ENCODE measurements around the gene KIF4B. TPM values are rescaled to one million over a fixed set of nuclear protein-coding genes. Genes with fewer than 3 reads are reported as not detected.
"Not testable (repeated sequence)": the region's sequence is repeated elsewhere in the genome, so short reads cannot be mapped to it uniquely, and the experiment has no call there.

KIF4B gene
- total and polyA plus RNA-seq, 7 donors: 0.01 to 0.16 TPM; not detected in 5

- Histone ChIP-seq H3K4me3 (no peak overlapping the region), H3K9me3 (no peaks in the 10 kb centered on the region), H3K27me3 (no peaks in the 10 kb centered on the region), H3K27ac (no peak overlapping the region), H3K36me3 (no peaks in the 10 kb centered on the region), H3K4me1 (peaks cover 0 to 5% (median 2%) of the 10 kb centered on the region in 4 donors)
- DNase-seq: no peak
- 83 to 87% methylated on average over 11 of the region's 11 CpGs for WGBS, 2 donors
- intact Hi-C loops (cut with DNase I): no loop called here
- TF ChIP-seq POLR2A (IDR thresholded peaks at IDR 0.05): no peak
- TF ChIP-seq, protein P1, sequence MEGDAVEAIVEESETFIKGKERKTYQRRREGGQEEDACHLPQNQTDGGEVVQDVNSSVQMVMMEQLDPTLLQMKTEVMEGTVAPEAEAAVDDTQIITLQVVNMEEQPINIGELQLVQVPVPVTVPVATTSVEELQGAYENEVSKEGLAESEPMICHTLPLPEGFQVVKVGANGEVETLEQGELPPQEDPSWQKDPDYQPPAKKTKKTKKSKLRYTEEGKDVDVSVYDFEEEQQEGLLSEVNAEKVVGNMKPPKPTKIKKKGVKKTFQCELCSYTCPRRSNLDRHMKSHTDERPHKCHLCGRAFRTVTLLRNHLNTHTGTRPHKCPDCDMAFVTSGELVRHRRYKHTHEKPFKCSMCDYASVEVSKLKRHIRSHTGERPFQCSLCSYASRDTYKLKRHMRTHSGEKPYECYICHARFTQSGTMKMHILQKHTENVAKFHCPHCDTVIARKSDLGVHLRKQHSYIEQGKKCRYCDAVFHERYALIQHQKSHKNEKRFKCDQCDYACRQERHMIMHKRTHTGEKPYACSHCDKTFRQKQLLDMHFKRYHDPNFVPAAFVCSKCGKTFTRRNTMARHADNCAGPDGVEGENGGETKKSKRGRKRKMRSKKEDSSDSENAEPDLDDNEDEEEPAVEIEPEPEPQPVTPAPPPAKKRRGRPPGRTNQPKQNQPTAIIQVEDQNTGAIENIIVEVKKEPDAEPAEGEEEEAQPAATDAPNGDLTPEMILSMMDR (IDR thresholded peaks at IDR 0.05): peak in 1 of 4 experiments; percentile 23
Measured at GRCh38 chr5:155004138-155004744, 9.3 kb upstream of the KIF4B start.

DNA sequence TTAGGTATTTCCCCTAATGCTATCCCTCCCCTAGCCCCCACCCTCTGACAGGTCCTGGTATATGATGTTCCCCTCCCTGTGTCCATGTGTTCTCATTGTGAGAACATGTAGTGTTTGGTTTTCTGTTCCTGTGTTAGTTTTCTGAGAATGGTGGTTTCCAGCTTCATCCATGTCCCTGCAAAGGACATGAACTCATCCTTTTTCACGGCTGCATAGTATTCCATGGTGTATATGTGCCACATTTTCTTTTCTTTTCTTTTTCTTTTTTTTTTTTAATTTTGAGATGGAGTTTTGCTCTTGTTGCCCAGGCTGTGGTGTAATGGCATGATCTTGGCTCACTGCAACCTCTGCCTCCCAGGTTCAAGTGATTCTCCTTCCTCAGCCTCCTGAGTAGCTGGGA is 7.3 kb upstream of the KIF4B start:
- H3K9me3 ChIP-seq; intact Hi-C loops (cut with DNase I); H3K4me1 ChIP-seq; H3K27me3 ChIP-seq; H3K27ac ChIP-seq; DNase-seq; H3K36me3 ChIP-seq; H3K4me3 ChIP-seq: not testable (repeated sequence)
- WGBS, 2 donors: 94 to 95% methylated on average over 1 of the region's 1 CpG

- intact Hi-C loops (cut with DNase I): no loop called here
- Histone ChIP-seq H3K27ac (no peak overlapping the region), H3K9me3 (no peaks in the 10 kb centered on the region), H3K36me3 (no peaks in the 10 kb centered on the region), H3K4me3 (no peak overlapping the region), H3K27me3 (no peaks in the 10 kb centered on the region), H3K4me1 (no peaks in the 10 kb centered on the region)
- no peak for TF ChIP-seq POLR2AphosphoS5 (IDR thresholded peaks at IDR 0.05)
- TF ChIP-seq, protein P1 (IDR thresholded peaks at IDR 0.05): no peak
- no peak for TF ChIP-seq POLR2A (IDR thresholded peaks at IDR 0.05)
- no peak for TF ChIP-seq EP300 (IDR thresholded peaks at IDR 0.05)
- DNase-seq: no peak
- WGBS, 2 donors: 83 to 91% methylated on average over 3 of the region's 3 CpGs
Measured at GRCh38 chr5:155008669-155009068, 4.9 kb upstream of the KIF4B start.

GRCh38 chr5:155010881-155011280 is 2.7 kb upstream of the KIF4B start:
- intact Hi-C loops (cut with DNase I): no loop called here
- DNase-seq: no peak
- Histone ChIP-seq H3K27me3 (no peaks in the 10 kb centered on the region), H3K36me3 (no peaks in the 10 kb centered on the region), H3K27ac (no peak overlapping the region), H3K4me3 (no peak overlapping the region), H3K9me3 (no peaks in the 10 kb centered on the region), H3K4me1 (no peaks in the 10 kb centered on the region)
- TF ChIP-seq EP300 (IDR thresholded peaks at IDR 0.05) (no peak), POLR2A (IDR thresholded peaks at IDR 0.05) (no peak), POLR2AphosphoS5 (IDR thresholded peaks at IDR 0.05) (no peak)
- TF ChIP-seq, protein P1 (IDR thresholded peaks at IDR 0.05): no peak
- WGBS, 2 donors: 88 to 91% methylated on average over 3 of the region's 3 CpGs

DNA sequence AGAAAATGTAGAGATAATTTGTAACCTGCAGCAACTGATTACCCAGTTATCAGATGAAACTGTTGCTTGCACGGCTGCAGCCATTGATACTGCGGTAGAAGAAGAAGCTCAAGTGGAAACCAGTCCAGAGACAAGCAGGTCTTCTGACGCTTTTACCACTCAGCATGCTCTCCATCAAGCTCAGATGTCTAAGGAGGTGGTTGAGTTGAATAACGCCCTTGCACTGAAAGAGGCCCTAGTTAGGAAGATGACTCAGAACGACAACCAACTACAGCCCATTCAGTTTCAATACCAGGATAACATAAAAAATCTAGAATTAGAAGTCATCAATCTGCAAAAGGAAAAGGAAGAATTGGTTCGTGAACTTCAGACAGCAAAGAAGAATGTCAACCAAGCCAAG is 1.7 kb downstream of the KIF4B start:
- Histone ChIP-seq H3K4me3 (no peak overlapping the region), H3K27ac (no peak overlapping the region), H3K4me1 (no peaks in the 10 kb centered on the region), H3K9me3 (no peaks in the 10 kb centered on the region), H3K27me3 (no peaks in the 10 kb centered on the region), H3K36me3 (no peaks in the 10 kb centered on the region)
- intact Hi-C loops (cut with DNase I): no loop called here
- WGBS, 2 donors: 72 to 73% methylated on average over 6 of the region's 6 CpGs
- TF ChIP-seq POLR2AphosphoS5 (IDR thresholded peaks at IDR 0.05): no peak
- TF ChIP-seq EP300 (IDR thresholded peaks at IDR 0.05): no peak
- TF ChIP-seq, protein P1 (IDR thresholded peaks at IDR 0.05): no peak
- TF ChIP-seq POLR2A (IDR thresholded peaks at IDR 0.05): no peak
- DNase-seq: no peak
